Adipocyte (in vitro differentiated cells): ENCODE measurements around the gene ST6GALNAC2.
A peak's percentile ranks its signal among the peaks of the same experiment; 100 is the strongest.

Source experiments
- DNase-seq: peaks from one replicate; pipeline ENCODE4 v3.0.0-alpha.2; 2015; ENCODE audit warnings: low read depth
- H3K27me3 ChIP-seq: replicated peaks from 2 replicates; pipeline ENCODE4 v1.7.0; 2013; ENCODE audit warnings: mild to moderate bottlenecking, low read length, moderate library complexity; ENCODE audit not compliant: control insufficient read depth, insufficient read depth
- H3K36me3 ChIP-seq: 2 replicates; pipeline ENCODE4 v1.7.0; 2013; ENCODE audit warnings: low read length, mild to moderate bottlenecking, moderate library complexity; ENCODE audit not compliant: control insufficient read depth, insufficient read depth, severe bottlenecking
- H3K4me1 ChIP-seq: 2 replicates; pipeline ENCODE4 v1.7.0; 2013; ENCODE audit warnings: mild to moderate bottlenecking, low read length, moderate library complexity; ENCODE audit not compliant: control insufficient read depth, insufficient read depth
- H3K4me3 ChIP-seq: 2 replicates; pipeline ENCODE4 v1.7.0; 2013; ENCODE audit warnings: mild to moderate bottlenecking, low read length, moderate library complexity
- H3K9ac ChIP-seq: 2 replicates; pipeline ENCODE4 v1.7.0; 2013; ENCODE audit warnings: mild to moderate bottlenecking, low read length, moderate library complexity
- H3K9me3 ChIP-seq: 2 replicates; pipeline ENCODE4 v1.7.0; 2013; ENCODE audit warnings: mild to moderate bottlenecking, low read length, moderate library complexity; ENCODE audit not compliant: control insufficient read depth

Gene ST6GALNAC2

DNA sequence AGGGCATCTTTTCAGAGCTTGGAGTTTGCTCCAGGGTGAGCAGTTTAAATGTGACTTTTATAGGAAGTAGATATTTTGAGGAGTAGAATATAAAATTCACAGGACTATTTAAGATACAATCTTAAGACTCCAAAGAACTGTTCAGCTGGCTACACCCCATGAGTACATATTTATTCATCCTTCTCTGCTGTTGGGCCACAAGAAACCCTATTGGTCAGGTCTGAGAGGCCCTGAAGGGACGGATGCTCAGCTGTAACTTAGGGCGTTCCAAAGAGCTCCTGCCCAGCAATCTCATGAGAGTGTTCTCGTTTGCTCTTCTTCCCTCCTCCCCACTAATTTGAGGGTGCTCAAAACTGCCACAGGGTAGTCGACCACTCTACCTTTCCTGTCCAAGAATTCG lies 7.3 kb downstream of the ST6GALNAC2 start:
- peaks cover 6% of the 10 kb centered on the region for H3K27me3 ChIP-seq
- H3K9me3 ChIP-seq, result no peaks in the 10 kb centered on the region
- H3K36me3 ChIP-seq, result no peaks in the 10 kb centered on the region
- H3K4me3 ChIP-seq, result no peak overlapping the region
- DNase-seq, result peak; percentile 63
- no peaks in the 10 kb centered on the region for H3K4me1 ChIP-seq
- no peak overlapping the region for H3K9ac ChIP-seq

DNA sequence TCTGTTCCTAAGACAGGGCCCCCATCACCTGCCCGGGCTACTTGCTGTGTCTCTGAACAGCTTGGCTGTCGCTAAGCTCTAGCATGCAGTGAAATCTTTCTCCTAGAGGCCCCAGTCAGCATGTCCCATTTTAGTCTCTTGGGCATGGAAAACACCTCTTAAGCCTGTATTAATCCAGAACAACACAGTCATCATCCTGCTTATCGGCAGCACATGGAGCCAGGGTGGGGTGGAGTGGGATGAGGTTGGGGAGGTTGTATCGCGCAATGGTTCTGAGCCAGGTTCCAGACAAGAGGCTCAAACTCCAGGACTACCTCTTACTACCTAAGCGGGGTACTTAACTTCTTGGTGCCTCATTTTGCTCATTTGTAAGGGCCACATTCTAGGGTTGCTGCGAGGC lies 7.8 kb downstream of the ST6GALNAC2 start:
- no peak for DNase-seq

DNA sequence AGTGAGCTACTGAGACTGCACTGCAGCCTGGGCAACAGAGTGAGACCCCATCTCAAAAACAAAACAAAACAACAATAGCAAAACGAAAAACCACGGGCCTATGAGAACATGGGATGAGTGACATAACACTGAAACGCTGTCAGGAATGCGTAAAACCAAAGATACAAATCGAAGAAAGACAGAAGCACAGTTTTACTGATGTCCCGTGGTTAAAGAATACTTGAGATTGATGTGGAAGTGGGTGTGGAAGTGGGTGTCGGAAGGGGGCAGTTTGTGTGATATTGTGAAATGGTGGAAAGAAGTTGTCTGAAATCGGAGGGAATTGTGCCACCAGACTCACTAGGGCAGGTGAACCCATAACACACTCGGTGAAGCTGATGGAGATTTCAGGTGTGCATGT lies 9.5 kb downstream of the ST6GALNAC2 start:
- DNase-seq, result no peak
- no peak overlapping the region for H3K9ac ChIP-seq
- no peaks in the 10 kb centered on the region for H3K9me3 ChIP-seq
- no peaks in the 10 kb centered on the region for H3K36me3 ChIP-seq
- H3K4me3 ChIP-seq, result no peak overlapping the region
- peaks cover 6% of the 10 kb centered on the region for H3K27me3 ChIP-seq
- no peaks in the 10 kb centered on the region for H3K4me1 ChIP-seq

More for the DNA sequence above, 7.8 kb downstream of the ST6GALNAC2 start:
- no peak overlapping the region for H3K9ac ChIP-seq
- peaks cover 6% of the 10 kb centered on the region for H3K27me3 ChIP-seq
- no peaks in the 10 kb centered on the region for H3K4me1 ChIP-seq
- no peaks in the 10 kb centered on the region for H3K9me3 ChIP-seq
- H3K36me3 ChIP-seq, result no peaks in the 10 kb centered on the region
- H3K4me3 ChIP-seq, result no peak overlapping the region

DNA sequence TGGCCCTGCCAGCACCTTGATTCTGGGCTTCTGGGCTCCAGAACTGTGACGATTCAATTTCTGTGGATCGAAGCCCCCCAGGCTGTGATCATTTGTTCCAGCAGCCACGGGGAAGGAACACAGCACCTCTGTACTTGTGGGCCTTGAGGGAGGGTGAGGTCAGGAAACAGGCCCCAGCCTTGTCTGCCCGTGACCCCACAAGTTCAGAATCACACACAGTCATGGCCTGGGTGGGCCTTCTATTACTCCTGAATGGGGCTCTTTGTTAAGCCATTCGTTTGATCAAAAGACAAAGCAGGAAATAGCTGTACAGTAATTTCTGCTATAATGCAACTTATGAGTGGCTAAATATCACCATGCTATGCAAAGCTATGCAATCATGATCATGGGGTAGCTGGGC lies 10.1 kb downstream of the ST6GALNAC2 start:
- Histone ChIP-seq H3K36me3 (no peaks in the 10 kb centered on the region), H3K9me3 (no peaks in the 10 kb centered on the region), H3K4me1 (no peaks in the 10 kb centered on the region), H3K27me3 (no peaks in the 10 kb centered on the region), H3K9ac (no peak overlapping the region), H3K4me3 (no peak overlapping the region)
- DNase-seq, result no peak

DNA sequence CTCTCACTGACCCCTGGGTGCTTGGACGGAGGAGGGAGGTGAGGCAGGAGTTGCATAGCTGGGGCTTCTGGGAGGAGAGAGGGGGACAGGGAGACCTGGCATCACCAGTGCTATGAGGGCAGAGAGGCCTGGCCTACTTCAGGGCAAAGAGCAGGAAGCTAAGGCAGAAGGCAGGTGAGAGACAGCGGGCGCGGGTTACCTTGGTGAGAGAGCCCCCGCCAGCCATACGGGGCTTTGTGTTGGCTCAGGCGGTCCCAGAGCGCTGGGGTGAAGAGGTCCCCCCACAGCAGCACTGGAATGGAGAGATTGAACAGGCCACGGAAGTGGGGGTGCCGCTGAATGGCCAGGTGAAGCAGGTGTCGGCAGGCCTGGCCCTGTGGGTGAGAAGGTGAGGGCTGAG lies 11.5 kb downstream of the ST6GALNAC2 start:
- no peak for DNase-seq
- H3K9me3 ChIP-seq, result no peaks in the 10 kb centered on the region
- H3K4me1 ChIP-seq, result peaks cover 8% of the 10 kb centered on the region
- H3K4me3 ChIP-seq, result no peak overlapping the region
- no peaks in the 10 kb centered on the region for H3K27me3 ChIP-seq
- no peaks in the 10 kb centered on the region for H3K36me3 ChIP-seq
- H3K9ac ChIP-seq, result no peak overlapping the region

DNA sequence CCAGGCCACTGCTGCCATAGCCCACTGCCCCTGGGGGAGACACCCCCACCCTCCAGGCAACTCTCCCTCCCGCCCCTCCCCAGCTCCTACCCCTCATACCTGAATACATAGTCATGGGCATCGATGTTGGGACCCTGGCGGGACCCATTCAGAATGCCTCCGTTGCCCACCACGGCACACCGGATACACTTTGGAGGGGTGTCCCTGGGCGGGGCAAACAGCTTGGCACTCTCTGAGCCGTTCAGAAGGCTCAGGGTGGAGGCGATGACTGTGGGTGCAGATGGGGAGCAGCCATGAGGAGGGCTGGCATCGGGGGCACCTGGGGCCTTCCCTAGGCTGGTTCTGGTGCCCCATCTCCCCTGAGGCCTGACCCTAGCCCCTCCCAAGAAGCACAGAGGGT lies 12.6 kb downstream of the ST6GALNAC2 start:
- Histone ChIP-seq H3K9ac (no peak overlapping the region), H3K9me3 (no peaks in the 10 kb centered on the region), H3K4me3 (no peak overlapping the region), H3K36me3 (no peaks in the 10 kb centered on the region), H3K4me1 (peaks cover 8% of the 10 kb centered on the region), H3K27me3 (no peaks in the 10 kb centered on the region)
- DNase-seq, result no peak

DNA sequence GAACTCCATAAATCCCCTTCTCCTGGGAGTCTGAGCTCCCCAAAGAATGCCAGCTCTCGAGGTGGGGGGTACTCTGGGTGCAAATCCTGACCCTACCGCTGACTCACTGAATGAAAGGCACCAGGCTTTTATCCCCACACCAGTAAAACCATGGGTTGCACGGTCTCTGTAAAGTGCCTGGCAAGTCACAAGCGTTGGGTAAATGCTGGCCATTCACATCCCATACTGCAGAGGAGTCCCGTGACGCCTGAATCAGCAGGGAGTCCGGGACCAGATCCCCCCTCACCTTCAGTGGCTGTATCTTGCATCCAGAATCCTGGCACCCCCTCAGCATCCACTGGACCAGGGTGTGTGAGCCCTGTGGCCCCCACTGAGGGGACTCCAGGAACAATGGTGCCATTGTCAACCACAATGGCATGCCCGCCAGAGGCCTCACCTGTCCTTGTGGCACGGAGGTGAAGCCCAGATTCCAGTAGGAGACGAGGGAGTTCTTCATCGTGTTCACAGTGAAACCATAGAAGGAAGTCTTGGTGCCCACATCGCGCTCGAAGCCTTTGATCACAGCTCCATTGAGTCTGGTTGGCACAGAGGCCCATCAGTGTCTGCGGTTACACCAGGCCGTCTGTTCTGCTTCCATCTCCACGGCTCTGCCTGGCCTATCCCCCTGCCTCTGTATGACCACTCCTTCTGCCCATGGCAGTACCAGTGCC lies 13.3 kb downstream of the ST6GALNAC2 start:
- peaks cover 13% of the 10 kb centered on the region for H3K4me1 ChIP-seq
- no peak overlapping the region for H3K4me3 ChIP-seq
- DNase-seq, result no peak
- no peaks in the 10 kb centered on the region for H3K9me3 ChIP-seq
- no peaks in the 10 kb centered on the region for H3K27me3 ChIP-seq
- H3K36me3 ChIP-seq, result no peaks in the 10 kb centered on the region
- no peak overlapping the region for H3K9ac ChIP-seq

DNA sequence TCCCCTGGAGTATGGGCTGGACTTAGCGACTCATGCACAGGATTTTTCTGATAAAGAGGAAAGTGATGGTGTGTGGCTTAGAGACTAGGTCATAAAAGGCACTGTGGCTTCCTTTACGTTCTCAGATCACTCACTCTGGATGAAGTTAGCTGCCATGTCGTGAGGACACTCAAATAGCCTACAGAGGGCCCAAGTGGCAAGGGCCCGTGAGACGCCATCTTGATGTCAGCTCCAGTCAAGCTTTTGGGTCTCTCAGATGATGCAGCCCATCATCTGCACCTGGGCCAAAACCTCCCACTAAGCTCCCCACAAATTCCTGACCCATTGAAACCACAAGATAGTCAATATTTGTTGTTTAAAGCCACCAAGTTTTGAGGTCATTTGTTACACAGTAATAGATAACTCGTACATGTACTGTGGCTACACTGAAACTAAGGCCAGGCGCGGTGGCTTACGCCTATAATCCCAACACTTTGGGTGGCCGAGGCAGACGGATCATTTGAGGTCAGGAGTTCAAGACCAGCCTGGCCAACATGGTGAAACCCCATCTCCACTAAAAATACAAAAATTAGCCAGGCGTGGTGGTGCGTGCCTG lies 14.7 kb downstream of the ST6GALNAC2 start:
- Histone ChIP-seq H3K4me3 (no peak overlapping the region), H3K4me1 (peaks cover 18% of the 10 kb centered on the region)

DNA sequence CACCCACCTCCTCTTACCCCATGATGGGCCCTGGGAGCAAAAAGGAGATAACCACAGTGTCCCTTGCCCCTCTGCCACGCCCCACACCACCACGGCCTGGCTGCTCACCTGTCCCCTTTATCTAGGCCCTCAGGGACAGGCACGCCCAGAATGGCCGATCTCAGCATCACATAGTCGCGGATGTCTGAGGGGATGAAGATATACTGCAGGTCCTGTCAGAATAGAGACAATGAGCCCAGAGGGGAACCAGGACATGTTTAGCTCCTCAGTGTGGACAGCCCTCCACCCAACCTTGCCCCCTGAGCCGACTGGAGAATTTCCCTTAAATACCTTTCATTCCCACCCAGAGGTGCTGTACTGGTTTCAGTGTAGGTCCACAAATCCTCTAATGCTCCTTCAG lies 15.2 kb downstream of the ST6GALNAC2 start:
- Histone ChIP-seq H3K4me1 (peaks cover 23% of the 10 kb centered on the region), H3K4me3 (no peak overlapping the region), H3K27me3 (no peaks in the 10 kb centered on the region), H3K36me3 (peaks cover 14% of the 10 kb centered on the region), H3K9me3 (no peaks in the 10 kb centered on the region), H3K9ac (no peak overlapping the region)
- DNase-seq, result no peak

More for the DNA sequence above, 14.7 kb downstream of the ST6GALNAC2 start:
- Histone ChIP-seq H3K9ac (no peak overlapping the region), H3K36me3 (peaks cover 8% of the 10 kb centered on the region), H3K9me3 (no peaks in the 10 kb centered on the region), H3K27me3 (no peaks in the 10 kb centered on the region)
- no peak for DNase-seq

DNA sequence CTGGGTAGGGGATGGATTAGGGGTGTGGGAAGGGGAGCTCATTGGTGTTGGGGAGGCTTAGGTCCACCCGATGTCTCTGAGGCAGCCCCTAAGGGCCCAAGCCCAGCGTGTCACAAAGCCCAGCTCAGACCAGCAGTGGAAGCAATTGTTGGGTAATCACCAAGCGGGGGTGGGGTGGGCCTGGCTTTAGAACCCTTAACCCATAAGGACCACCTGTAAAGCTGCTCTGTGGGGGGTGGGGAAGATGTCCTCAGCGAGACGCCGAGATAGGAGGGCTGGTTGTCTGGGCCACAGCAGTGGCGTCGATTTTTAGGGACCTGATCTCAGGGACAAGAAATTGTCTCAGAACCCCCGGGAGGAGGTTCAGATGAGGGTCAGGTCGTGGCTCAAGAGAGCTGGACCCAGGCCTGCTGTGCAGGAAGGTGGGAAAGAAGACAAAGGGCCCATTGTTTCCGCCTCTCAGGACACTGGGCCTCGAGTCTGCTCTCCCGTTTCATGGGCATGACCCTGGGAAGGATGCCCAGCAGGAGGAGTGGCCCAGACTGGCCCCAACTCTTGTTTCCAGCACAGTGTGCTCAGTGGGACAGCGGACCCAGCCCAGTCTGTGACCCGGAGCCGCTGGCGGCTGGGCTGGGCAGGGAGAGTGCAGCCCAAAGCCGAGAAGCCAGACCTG lies 15.9 kb downstream of the ST6GALNAC2 start:
- no peak for DNase-seq

DNA sequence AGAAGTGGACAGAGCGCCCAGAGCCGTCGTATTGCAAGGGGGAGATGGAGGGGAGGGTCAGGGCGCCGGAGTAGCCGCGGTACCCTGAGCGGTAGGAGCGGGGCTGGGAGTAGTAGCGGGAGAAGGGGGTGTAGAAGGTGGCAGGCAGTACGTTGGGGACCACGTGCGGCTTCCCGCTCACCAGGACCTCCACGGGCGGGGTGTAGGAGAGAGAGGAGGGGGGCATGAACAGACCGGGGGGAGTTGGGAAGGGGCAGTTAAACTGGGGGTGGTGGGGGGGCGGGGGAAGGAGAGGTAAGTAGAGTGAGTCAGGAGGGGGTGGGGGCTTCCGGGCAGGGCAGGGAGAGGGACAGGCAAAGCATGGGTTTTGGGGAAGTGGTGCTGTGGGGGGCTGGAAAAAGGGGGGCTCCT lies 16.8 kb downstream of the ST6GALNAC2 start:
- H3K4me1 ChIP-seq, result peaks cover 28% of the 10 kb centered on the region
- H3K9ac ChIP-seq, result no peak overlapping the region
- no peaks in the 10 kb centered on the region for H3K27me3 ChIP-seq
- H3K4me3 ChIP-seq, result no peak overlapping the region
- H3K36me3 ChIP-seq, result peaks cover 26% of the 10 kb centered on the region
- DNase-seq, result no peak
- no peaks in the 10 kb centered on the region for H3K9me3 ChIP-seq

More for the DNA sequence above, 15.9 kb downstream of the ST6GALNAC2 start:
- Histone ChIP-seq H3K4me3 (no peak overlapping the region), H3K4me1 (peaks cover 28% of the 10 kb centered on the region), H3K36me3 (peaks cover 21% of the 10 kb centered on the region), H3K27me3 (no peaks in the 10 kb centered on the region), H3K9me3 (no peaks in the 10 kb centered on the region), H3K9ac (no peak overlapping the region)
